WI38 (cell line): ENCODE measurements around the gene WASHC1.
"Not testable (repeated sequence)": the region's sequence is repeated elsewhere in the genome, so short reads cannot be mapped to it uniquely, and the experiment has no call there.

Experiments used
- H3K4me3 ChIP-seq: 2 replicates; pipeline ENCODE4 v1.5.1; 2011; ENCODE audit warnings: low read depth, mild to moderate bottlenecking, control low read depth, low read length
- TF ChIP-seq, protein P1 (sequence below): IDR thresholded peaks from 2 replicates; pipeline ENCODE4 v1.5.1; 2012; ENCODE audit warnings: low read depth, mild to moderate bottlenecking, control low read depth, low read length

The WASHC1 gene

DNA sequence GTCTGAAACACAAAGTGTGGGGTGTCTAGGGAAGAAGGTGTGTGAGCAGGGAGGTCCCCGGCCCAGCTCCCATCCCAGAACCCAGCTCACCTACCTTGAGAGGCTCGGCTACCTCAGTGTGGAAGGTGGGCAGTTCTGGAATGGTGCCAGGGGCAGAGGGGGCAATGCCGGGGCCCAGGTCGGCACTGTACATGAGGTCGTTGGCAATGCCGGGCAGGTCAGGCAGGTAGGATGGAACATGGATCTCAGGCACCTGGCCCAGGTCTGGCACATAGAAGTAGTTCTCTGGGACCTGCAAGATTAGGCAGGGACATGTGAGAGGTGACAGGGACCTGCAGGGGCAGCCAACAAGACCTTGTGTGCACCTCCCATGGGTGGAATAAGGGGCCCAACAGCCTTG, 12.4 kb downstream of the WASHC1 start:
- H3K4me3 ChIP-seq, result not testable (repeated sequence)

DNA sequence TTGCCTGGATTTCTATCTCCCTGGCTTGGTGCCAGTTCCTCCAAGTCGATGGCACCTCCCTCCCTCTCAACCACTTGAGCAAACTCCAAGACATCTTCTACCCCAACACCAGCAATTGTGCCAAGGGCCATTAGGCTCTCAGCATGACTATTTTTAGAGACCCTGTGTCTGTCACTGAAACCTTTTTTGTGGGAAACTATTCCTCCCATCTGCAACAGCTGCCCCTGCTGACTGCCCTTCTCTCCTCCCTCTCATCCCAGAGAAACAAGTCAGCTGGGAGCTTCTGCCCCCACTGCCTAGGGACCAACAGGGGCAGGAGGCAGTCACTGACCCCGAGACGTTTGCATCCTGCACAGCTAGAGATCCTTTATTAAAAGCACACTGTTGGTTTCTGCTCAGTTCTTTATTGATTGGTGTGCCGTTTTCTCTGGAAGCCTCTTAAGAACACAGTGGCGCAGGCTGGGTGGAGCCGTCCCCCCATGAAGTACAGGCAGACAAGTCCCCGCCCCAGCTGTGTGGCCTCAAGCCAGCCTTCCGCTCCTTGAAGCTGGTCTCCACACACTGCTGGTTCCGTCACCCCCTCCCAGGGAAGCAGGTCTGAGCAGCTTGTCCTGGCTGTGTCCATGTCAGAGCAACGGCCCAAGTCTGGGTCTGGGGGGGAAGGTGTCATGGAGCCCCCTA, 15.0 kb downstream of the WASHC1 start:
- not testable (repeated sequence) for H3K4me3 ChIP-seq

DNA sequence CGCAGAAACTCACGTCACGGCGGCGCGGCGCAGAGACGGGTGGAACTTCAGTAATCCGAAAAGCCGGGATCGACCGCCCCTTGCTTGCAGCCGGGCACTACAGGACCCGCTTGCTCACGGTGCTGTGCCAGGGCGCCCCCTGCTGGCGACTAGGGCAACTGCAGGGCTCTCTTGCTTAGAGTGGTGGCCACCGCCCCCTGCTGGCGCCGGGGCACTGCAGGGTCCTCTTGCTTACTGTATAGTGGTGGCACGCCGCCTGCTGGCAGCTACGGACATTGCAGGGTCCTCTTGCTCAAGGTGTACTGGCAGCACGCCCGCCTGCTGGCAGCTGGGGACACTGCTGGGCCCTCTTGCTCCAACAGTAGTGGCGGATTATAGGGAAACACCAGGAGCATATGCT, 18.1 kb downstream of the WASHC1 start:
- TF ChIP-seq, protein P1, sequence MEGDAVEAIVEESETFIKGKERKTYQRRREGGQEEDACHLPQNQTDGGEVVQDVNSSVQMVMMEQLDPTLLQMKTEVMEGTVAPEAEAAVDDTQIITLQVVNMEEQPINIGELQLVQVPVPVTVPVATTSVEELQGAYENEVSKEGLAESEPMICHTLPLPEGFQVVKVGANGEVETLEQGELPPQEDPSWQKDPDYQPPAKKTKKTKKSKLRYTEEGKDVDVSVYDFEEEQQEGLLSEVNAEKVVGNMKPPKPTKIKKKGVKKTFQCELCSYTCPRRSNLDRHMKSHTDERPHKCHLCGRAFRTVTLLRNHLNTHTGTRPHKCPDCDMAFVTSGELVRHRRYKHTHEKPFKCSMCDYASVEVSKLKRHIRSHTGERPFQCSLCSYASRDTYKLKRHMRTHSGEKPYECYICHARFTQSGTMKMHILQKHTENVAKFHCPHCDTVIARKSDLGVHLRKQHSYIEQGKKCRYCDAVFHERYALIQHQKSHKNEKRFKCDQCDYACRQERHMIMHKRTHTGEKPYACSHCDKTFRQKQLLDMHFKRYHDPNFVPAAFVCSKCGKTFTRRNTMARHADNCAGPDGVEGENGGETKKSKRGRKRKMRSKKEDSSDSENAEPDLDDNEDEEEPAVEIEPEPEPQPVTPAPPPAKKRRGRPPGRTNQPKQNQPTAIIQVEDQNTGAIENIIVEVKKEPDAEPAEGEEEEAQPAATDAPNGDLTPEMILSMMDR, result peak; percentile 17
- not testable (repeated sequence) for H3K4me3 ChIP-seq

DNA sequence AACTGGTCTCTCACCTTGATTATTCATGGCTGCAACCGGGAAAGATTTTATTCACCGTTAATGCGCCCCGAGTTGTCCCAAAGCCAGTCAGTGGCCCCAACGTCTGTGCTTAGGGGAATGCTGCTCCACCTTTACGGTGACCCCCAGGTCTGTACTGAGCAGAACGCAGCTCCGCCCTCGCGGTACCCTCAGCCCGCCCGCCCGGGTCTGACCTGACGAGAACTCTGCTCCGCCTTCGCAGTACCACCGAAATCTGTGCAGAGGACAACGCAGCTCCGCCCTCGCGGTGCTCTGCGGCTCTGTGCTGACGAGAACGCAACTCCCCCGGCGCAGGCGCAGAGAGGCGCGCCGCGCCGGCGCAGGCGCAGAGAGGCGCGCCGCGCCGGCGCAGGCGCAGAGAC, 18.6 kb downstream of the WASHC1 start:
- H3K4me3 ChIP-seq, result not testable (repeated sequence)

DNA sequence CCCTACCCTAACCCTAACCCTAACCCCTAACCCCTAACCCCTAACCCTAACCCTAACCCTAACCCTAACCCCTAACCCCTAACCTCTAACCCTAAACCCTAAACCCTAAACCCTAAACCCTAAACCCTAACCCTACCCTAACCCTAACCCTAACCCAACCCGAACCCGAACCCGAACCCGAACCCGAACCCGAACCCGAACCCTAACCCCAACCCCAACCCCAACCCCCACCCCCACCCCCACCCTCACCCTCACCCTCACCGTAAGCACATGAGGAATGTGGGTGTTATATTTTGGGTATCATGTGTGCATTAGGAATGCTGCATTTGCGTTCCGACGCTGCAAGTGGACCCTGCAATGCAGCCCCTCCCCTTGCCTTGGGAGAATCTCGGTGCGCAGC, 19.0 kb downstream of the WASHC1 start:
- not testable (repeated sequence) for H3K4me3 ChIP-seq
